ENCODE measurements around the gene PTGES3.

The PTGES3 gene

GRCh38 chr12:56719056-56719455 lies 31.0 kb upstream of the PTGES3 start:
- no peak overlapping the region for H3K9ac ChIP-seq (ENCODE audit: low read length)
- H3K79me2 ChIP-seq (ENCODE audit: low read length), result peaks cover 94% of the 10 kb centered on the region
- no peak overlapping the region for H2AFZ ChIP-seq (ENCODE audit: low read depth, low read length)
- H4K20me1 ChIP-seq (ENCODE audit: insufficient read depth, low read length), result peaks cover 99% of the 10 kb centered on the region
- peaks cover 52% of the 10 kb centered on the region for H3K4me1 ChIP-seq (ENCODE audit: low read length)
- 0 out of 2 replicates have a peak overlapping the region, but pooled peaks have one; percentile 2 for H3K27ac ChIP-seq (ENCODE audit: low read length)
- H3K4me2 ChIP-seq (ENCODE audit: low read length), result no peak overlapping the region
- H3K36me3 ChIP-seq (replicated peaks; ENCODE audit: low read depth, low read length), result peaks cover 74% of the 10 kb centered on the region
- TF ChIP-seq EZH2phosphoT487 (IDR thresholded peaks at IDR 0.05; ENCODE audit: low read depth), result no peak
- TF ChIP-seq CTCF (IDR thresholded peaks at IDR 0.05; ENCODE audit: low read depth, low read length), result no peak
- H3K27me3 ChIP-seq (ENCODE audit: low read depth, low read length), result no peaks in the 10 kb centered on the region
- no peaks in the 10 kb centered on the region for H3K9me3 ChIP-seq (ENCODE audit: insufficient read depth, low read length)
- H3K4me3 ChIP-seq (ENCODE audit: low read length), result no peak overlapping the region

- TF ChIP-seq EZH2phosphoT487 (IDR thresholded peaks at IDR 0.05; ENCODE audit: low read depth), result no peak
- no peak for TF ChIP-seq CTCF (IDR thresholded peaks at IDR 0.05; ENCODE audit: low read depth, low read length)
- Histone ChIP-seq H3K4me2 (ENCODE audit: low read length) (no peak overlapping the region), H3K4me3 (ENCODE audit: low read length) (no peak overlapping the region), H3K36me3 (replicated peaks; ENCODE audit: low read depth, low read length) (peaks cover 74% of the 10 kb centered on the region), H3K79me2 (ENCODE audit: low read length) (peaks cover 90% of the 10 kb centered on the region), H3K27ac (ENCODE audit: low read length) (no peak overlapping the region), H4K20me1 (ENCODE audit: insufficient read depth, low read length) (peaks cover 99% of the 10 kb centered on the region), H3K27me3 (ENCODE audit: low read depth, low read length) (no peaks in the 10 kb centered on the region), H3K9me3 (ENCODE audit: insufficient read depth, low read length) (no peaks in the 10 kb centered on the region), H3K4me1 (ENCODE audit: low read length) (peaks cover 49% of the 10 kb centered on the region), H2AFZ (ENCODE audit: low read depth, low read length) (no peak overlapping the region), H3K9ac (ENCODE audit: low read length) (no peak overlapping the region)
Measured at GRCh38 chr12:56718636-56719035, 30.6 kb upstream of the PTGES3 start.

GRCh38 chr12:56718149-56718548 lies 30.1 kb upstream of the PTGES3 start:
- Histone ChIP-seq H3K27ac (ENCODE audit: low read length) (no peak overlapping the region), H3K4me3 (ENCODE audit: low read length) (no peak overlapping the region), H3K9me3 (ENCODE audit: insufficient read depth, low read length) (no peaks in the 10 kb centered on the region), H3K36me3 (replicated peaks; ENCODE audit: low read depth, low read length) (peaks cover 74% of the 10 kb centered on the region), H3K9ac (ENCODE audit: low read length) (no peak overlapping the region), H3K4me2 (ENCODE audit: low read length) (no peak overlapping the region), H3K79me2 (ENCODE audit: low read length) (peaks cover 85% of the 10 kb centered on the region), H3K27me3 (ENCODE audit: low read depth, low read length) (no peaks in the 10 kb centered on the region), H4K20me1 (ENCODE audit: insufficient read depth, low read length) (peaks cover 94% of the 10 kb centered on the region), H3K4me1 (ENCODE audit: low read length) (peaks cover 45% of the 10 kb centered on the region), H2AFZ (ENCODE audit: low read depth, low read length) (no peak overlapping the region)
- TF ChIP-seq EZH2phosphoT487 (IDR thresholded peaks at IDR 0.05; ENCODE audit: low read depth) (no peak), CTCF (IDR thresholded peaks at IDR 0.05; ENCODE audit: low read depth, low read length) (no peak)

GRCh38 chr12:56716933-56717880 lies 29.1 kb upstream of the PTGES3 start:
- H3K9me3 ChIP-seq (ENCODE audit: insufficient read depth, low read length), result no peaks in the 10 kb centered on the region
- TF ChIP-seq CTCF (IDR thresholded peaks at IDR 0.05; ENCODE audit: low read depth, low read length) (no peak), EZH2phosphoT487 (IDR thresholded peaks at IDR 0.05; ENCODE audit: low read depth) (no peak)
- no peak overlapping the region for H3K9ac ChIP-seq (ENCODE audit: low read length)
- H3K4me1 ChIP-seq (ENCODE audit: low read length), result peaks cover 35% of the 10 kb centered on the region
- peaks cover 85% of the 10 kb centered on the region for H4K20me1 ChIP-seq (ENCODE audit: insufficient read depth, low read length)
- H2AFZ ChIP-seq (ENCODE audit: low read depth, low read length), result no peak overlapping the region
- H3K4me3 ChIP-seq (ENCODE audit: low read length), result no peak overlapping the region
- peaks cover 76% of the 10 kb centered on the region for H3K79me2 ChIP-seq (ENCODE audit: low read length)
- H3K4me2 ChIP-seq (ENCODE audit: low read length), result no peak overlapping the region
- H3K27me3 ChIP-seq (ENCODE audit: low read depth, low read length), result no peaks in the 10 kb centered on the region
- no peak overlapping the region for H3K27ac ChIP-seq (ENCODE audit: low read length)
- peaks cover 74% of the 10 kb centered on the region for H3K36me3 ChIP-seq (replicated peaks; ENCODE audit: low read depth, low read length)
